ENCODE data around the gene PANX2.
"Not testable (repeated sequence)": the region's sequence is repeated elsewhere in the genome, so short reads cannot be mapped to it uniquely, and the experiment has no call there.

Gene PANX2, protein sequence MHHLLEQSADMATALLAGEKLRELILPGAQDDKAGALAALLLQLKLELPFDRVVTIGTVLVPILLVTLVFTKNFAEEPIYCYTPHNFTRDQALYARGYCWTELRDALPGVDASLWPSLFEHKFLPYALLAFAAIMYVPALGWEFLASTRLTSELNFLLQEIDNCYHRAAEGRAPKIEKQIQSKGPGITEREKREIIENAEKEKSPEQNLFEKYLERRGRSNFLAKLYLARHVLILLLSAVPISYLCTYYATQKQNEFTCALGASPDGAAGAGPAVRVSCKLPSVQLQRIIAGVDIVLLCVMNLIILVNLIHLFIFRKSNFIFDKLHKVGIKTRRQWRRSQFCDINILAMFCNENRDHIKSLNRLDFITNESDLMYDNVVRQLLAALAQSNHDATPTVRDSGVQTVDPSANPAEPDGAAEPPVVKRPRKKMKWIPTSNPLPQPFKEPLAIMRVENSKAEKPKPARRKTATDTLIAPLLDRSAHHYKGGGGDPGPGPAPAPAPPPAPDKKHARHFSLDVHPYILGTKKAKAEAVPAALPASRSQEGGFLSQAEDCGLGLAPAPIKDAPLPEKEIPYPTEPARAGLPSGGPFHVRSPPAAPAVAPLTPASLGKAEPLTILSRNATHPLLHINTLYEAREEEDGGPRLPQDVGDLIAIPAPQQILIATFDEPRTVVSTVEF

DNA sequence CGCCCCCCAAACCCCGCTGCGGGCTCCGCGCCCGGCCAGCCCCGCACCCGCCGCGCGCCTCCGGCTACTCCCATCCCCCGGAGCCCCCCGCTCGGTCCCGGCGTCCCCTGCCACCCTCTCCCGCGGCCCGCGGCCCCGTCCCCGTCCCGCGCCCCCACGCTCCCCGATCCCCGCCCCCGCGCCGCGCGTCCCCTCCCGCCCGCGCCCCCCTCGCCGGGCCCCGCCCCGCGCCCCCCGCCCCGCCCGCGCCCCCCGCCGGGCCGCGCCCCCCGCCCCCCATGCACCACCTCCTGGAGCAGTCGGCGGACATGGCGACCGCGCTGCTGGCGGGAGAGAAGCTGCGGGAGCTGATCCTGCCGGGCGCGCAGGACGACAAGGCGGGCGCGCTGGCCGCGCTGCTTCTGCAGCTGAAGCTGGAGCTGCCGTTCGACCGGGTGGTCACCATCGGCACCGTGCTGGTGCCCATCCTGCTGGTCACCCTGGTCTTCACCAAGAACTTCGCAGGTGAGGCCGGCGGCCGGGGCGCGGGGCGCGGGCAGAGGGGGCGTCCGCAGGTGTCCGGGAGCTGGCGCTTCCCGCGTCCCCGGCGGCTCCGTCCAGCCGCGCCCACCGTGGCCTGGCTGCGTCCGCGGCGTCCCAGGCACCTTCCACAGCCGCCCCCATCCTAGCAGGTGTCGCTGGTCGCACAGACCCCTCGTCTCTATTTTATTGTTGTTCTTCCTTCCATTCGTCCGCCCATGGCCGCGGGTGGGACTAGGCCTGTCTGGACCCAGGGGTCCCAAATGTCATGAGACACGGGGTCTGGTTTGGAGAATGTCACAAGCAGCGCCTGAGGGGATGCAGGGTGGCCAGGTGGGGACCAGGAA lies at the start of gene PANX2:
PANX2 (plus strand) TSS at position 279 of the 866 bp plus-strand sequence; CDS start at position 279, 0 bp downstream.
- DNase-seq (ENCODE audit: low read depth) = no peak

DNA sequence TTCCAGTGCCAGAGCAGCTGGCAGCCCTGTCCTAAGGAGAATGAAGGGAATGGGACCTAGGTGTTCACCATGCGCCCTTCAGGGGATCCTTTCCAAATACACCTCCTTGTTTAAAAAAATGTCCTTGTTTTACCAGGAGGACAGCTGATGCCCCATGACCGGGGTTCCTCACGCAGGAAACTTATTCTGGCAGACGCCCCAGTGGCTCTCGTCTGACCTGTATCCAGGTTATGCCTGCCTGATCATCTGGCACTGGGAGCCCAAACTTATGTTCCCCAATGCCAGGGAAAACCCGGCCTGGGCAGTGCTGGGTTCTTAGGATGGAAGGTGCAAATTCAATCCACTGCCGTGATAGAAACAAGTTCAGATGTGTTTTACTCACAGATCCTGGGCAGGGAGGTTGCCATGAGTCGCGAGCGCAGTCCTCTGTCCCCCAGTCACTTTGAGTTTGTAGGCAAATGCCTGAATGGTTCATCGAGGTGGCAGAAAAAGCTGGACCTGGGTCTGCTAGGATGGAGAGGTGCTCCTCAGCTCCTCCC lies 49.3 kb upstream of the PANX2 start:
- DNase-seq (ENCODE audit: low read depth) = no peak

DNA sequence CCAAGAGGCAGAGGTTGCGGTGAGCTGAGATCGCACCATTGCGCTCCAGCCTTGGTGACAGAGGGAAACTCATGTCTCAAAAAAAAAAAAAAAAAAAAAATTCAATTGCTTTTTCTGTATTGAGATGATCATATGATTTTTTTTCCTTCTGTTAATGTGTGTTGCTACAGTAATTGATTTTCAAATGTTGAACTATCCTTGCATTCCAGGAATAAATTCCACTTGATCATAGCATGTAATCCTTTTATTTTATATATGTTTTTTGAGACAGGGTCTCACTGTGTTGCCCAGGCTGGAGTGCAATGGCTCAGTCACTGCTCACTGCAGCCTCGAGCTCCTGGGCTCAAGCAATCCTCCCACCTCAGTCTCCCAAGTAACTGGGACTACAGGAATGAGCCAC lies 47.4 kb upstream of the PANX2 start:
- no peak for DNase-seq (ENCODE audit: low read depth)

DNA sequence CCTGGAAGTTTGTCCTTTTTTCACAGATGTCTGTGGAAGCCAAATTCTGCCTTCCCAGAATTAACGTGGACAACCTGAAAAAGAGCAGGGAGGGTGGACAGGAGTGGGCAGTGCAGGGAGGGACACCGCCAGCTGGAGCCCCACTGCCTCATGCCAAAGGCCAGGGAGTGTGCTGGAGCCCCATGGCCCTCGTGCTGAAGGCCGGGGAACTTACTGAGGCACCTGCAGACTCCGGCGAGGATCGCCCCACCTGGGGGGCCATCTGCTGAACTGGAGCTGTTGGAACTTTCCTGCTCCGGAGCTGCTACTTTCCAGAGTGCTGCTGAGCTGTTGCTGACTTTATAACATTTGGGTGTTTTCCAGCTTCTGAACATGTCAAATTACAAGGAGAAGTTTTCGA lies 45.5 kb upstream of the PANX2 start:
- no peak for DNase-seq (ENCODE audit: low read depth)

DNA sequence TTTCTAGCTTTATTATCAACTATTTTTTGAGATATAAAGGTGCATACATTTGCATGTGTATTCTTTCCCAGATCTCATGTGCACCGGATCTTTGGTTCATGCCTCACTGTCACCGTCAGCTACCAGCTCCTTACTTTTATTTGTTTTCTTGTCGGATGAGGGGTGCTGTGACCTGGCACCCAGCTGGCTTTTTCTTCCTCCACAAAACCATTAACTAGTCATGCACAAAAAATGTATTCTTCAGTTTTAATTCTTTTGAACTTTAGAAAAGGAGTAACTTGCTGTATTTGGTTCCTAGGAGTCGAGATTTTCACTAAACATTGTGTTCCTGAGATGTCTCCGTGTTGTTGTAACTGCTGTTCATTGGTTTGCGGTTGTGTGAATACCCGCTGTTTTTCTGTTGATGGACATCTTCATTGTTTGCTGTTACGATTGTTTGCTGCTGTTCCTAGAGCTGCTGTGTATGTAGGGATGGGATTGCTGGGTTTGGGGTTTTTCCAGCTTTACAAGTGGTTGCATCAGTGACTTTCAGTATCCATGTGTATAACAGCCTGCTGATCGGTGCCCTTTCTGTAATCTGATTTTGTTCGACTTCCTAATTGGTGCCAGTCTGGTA lies 41.3 kb upstream of the PANX2 start:
- DNase-seq (ENCODE audit: low read depth) = no peak

DNA sequence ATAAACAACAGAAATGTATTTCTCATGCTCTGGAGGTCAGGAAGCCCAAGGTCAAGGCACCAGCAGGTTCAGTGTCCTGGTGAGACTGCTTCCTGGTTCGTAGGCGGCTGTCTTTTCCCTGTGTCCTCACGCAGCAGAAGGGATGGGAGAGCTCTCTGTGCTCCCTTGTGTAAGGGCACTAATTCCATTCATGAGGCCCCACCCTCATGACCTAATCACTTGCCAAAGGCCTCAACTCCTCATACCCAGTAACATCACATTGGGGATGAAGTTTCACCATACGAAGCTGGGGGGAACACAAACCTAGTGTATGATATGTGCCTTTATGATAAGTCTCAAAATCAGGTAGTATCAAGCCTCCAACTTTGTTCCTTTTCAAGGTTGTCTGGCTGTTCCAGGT lies 38.6 kb upstream of the PANX2 start:
- no peak for DNase-seq (ENCODE audit: low read depth)

GRCh38 chr22:50134481-50134880 lies 36.0 kb upstream of the PANX2 start:
- DNase-seq (ENCODE audit: low read depth) = no peak

- DNase-seq (ENCODE audit: low read depth) = no peak
Measured at GRCh38 chr22:50136581-50137015, 33.9 kb upstream of the PANX2 start.

DNA sequence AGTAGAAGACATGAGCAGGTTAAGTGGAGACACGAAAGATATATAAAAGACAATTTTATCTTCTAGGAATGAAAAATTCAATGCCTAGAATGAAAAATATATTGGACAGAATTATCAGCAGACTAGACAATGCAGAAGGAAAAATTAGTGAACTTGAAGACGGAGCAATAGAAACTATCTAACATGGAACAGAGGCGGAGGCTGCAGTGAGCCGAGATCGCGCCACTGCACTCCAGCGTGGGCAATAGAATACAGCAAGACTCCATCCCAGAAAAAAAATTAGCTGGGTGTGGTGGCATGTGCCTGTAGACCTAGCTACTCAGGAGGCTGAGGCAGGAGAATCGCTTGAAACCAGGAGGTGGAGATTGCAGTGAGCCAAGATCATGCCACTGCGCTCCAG lies 33.3 kb upstream of the PANX2 start:
- not testable (repeated sequence) for DNase-seq (ENCODE audit: low read depth)

- DNase-seq (ENCODE audit: low read depth) = no peak
Measured at GRCh38 chr22:50138041-50138440, 32.5 kb upstream of the PANX2 start.

DNA sequence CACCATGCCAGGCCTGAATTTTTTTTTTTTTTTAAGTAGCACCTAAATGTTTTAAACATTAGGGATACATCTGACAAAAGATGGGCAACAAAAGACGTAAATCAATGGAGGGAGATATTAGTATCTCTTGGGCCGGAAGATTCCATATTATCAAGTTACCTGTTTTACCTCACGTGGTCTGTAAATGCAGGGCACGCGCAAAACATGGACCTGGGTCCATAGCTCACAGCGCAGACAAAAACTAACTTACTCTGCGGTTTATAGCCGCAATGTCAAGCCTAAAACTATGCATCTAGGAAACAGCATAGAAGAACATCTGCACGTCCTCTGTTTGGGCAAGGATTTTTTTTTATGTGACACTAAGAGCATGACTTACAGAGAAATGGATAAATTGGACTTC lies 31.5 kb upstream of the PANX2 start:
- DNase-seq (ENCODE audit: low read depth) = no peak

GRCh38 chr22:50139843-50140415 lies 30.6 kb upstream of the PANX2 start:
- DNase-seq (ENCODE audit: low read depth) = no peak

DNA sequence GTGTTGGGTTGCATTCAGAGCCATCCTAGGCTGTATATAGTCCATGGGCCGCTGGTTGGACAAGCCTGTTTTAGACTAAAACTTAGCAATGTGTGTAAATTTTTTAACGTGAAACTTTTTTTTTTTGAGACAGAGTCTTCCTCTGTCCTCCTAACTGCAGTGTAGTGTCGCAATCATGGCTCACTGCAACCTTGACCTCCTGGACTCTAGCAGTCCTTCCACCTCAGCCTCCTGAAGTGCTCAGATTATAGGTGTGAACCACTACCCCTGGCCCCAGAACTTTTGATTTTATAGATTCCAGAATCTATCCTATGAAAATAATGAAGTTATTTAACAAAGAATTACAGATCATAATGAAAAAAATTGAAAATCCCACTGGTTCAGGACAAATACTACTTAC lies 29.9 kb upstream of the PANX2 start:
- DNase-seq (ENCODE audit: low read depth) = no peak

DNA sequence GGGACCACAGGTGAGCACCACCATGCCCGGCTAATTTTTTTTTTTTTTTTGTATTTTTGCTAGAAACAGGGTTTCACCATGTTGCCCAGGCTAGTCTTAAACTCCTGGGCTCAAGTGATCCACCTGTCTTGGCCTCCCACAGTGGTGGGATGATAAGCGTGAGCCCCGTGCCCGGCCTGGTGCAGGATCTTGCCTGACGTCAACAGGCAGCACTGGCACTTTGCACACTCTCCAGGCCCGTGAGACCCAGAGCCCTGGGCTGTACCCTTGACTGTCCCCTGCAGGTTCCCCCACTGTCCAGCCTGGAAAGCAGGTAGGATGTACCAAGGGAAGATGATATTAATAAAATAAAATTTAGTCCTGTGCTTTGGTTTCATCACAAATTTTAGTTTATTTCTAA lies 29.1 kb upstream of the PANX2 start:
- no peak for DNase-seq (ENCODE audit: low read depth)

DNA sequence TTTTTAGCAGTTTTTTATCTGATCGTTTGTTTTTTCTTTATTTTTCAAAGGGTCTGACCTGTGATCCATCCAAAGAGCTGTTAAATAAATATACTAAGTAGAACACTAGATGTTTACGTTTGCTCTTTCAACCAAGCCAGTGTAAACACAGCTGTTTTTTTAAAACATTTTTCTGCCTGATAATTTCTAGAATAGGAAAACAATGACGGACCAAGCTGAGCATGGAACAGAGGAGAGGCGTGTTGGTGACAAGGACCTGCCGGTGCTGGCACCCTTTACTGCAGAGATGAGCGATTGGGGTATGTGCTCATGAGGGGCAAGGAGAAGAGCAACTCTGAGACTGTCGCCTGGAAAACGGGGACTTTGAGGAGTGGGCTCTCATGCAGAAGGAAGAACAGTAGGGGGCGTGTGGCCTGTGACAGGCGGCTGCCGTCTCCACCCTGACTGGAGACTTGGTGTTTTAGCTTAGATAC lies 28.6 kb upstream of the PANX2 start:
- no peak for DNase-seq (ENCODE audit: low read depth)

DNA sequence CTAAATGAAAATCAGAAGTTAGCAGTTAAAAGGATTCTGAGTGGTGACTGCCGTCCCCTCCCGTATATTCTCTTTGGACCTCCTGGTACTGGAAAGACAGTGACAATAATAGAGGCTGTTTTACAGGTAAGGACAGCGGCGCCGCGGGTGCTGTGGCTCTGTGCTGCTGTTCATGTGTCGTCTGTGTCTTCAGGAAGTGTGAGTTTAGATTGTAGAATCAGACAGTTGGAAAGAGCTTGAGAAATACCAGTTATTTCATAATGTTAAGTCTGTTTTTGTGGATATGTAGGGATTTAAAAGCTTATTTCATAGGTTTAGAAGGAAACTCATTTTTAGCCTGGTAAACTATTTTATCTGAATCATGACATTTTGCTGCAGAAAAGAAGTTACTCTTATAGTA lies 27.4 kb upstream of the PANX2 start:
- DNase-seq (ENCODE audit: low read depth) = no peak

DNA sequence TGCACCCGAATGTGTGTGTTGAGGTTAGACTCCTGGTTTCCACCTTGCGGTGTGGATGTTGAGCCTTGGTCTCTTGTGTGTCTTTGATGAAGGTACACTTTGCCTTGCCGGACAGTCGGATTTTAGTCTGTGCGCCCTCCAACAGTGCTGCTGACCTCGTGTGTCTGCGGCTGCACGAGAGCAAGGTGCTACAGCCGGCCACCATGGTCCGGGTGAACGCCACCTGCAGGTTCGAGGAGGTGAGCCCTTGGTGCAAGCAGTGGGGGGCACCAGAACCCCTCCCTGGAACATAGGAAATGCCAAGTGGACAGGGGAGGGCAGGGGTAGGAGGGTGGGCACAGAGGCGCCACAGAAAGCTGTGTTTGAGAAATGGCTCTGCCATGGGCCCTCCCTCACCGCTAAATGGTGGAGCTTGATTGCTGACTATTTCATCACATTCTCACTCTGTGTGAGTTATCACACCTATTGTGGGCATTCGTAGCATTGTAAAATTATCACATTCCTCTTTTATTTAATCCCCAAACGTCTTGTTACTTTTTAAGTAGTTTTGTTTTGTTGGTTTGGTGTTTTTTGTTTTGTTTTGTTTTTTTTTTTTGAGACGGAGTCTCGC lies 26.4 kb upstream of the PANX2 start:
- no peak for DNase-seq (ENCODE audit: low read depth)

GRCh38 chr22:50145721-50146438 lies 24.7 kb upstream of the PANX2 start:
- DNase-seq (ENCODE audit: low read depth) = no peak

DNA sequence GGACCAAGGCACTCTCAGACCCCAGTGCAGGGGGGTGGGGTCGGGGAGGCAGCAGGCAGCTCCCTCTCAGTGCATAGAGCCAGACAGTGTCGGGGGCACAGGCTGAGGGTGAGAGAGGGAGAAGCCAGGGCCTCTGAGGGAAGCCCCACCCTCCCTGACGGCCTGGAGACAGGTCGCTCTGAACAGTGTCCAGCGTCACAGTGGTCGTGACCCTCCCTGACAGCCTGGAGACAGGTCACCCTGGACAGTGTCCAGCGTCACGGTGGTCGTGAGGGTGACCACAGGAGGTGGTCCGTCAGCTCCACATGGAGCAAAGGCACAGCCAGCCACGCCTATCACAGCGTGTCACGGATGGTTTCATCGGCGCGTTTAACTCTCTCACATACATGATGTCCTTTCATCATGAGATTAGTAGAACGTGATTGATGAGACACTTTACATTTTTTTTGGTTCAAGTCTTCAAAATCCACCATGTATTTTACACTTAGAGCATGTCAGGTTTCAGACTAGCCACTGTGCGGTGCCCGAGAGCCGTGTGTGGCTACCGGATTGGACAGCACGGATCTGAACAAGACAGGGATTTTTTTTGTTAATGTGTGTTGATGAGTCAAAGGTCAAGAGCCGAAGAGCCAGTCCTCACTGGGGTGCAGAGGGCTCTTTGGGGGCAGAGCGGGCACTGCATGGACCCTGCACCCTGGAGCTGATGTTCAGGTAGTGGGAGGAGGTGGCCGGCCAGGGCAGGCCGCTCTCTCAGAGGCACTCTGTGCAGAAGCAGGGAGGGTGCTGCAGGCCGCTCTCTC lies 23.9 kb upstream of the PANX2 start:
- DNase-seq (ENCODE audit: low read depth) = no peak

Data from activated T-cell treated with anti-CD3 and anti-CD28 coated beads for 48 hours (primary cell).